Left colon (tissue), 2 donors: ENCODE results near the gene PDXK. TPM values are rescaled to one million over a fixed set of nuclear protein-coding genes. Genes with fewer than 3 reads are reported as not detected.
"Not testable (repeated sequence)": the region's sequence is repeated elsewhere in the genome, so short reads cannot be mapped to it uniquely, and the experiment has no call there.

ENCODE experiments used
- ATAC-seq: fragments of 200-7000 bp; cut with Tn5 transposase; one replicate; pipeline ENCODE4 v1.9.1; 2020; ENCODE audit warnings: mild to moderate bottlenecking, moderate library complexity
- DNase-seq, 2 donors: peaks; one replicate each; pipeline ENCODE4 v3.0.0-alpha.2; 2020
- intact Hi-C, 2 donors: fragments of 100-400 bp; cut with DNase I in 1 of 2; cut with micrococcal nuclease in 1 of 2; formaldehyde crosslinking; loops; one replicate each; pipeline versions ENCODE4 v1.11.2 to v1.14.0; 2022; cut with DNase I, micrococcal nuclease
- long read RNA-seq: library from polyadenylated mRNA; unstranded; transcript quantifications from one replicate; pipeline ENCODE4 v2.0.0, GENCODE V29; 2021
- total RNA-seq, 2 donors: library from RNA; stranded (reverse); fragmentation: NEBNext Ultra II Directional; extraction: Animal tissue kit (Norgen Biotek cat#: 25700); gene quantifications; one replicate each; pipeline ENCODE4 v1.2.1, GENCODE V29; 2021
- donor health status: DM: no; HTN: no; CAD: no.
- donor health status: DM: yes; HTN: yes; CAD: no.

Gene PDXK
- total RNA-seq = 100 to 1,000 TPM; 144 to 188 TPM
- long read RNA-seq, full-length matches to known transcripts = 113 of 181 reads
- long read RNA-seq, partial matches to known transcripts = 5 of 181 reads
- long read RNA-seq, other reads (novel, unspliced or antisense) = 63 of 181 reads

DNA sequence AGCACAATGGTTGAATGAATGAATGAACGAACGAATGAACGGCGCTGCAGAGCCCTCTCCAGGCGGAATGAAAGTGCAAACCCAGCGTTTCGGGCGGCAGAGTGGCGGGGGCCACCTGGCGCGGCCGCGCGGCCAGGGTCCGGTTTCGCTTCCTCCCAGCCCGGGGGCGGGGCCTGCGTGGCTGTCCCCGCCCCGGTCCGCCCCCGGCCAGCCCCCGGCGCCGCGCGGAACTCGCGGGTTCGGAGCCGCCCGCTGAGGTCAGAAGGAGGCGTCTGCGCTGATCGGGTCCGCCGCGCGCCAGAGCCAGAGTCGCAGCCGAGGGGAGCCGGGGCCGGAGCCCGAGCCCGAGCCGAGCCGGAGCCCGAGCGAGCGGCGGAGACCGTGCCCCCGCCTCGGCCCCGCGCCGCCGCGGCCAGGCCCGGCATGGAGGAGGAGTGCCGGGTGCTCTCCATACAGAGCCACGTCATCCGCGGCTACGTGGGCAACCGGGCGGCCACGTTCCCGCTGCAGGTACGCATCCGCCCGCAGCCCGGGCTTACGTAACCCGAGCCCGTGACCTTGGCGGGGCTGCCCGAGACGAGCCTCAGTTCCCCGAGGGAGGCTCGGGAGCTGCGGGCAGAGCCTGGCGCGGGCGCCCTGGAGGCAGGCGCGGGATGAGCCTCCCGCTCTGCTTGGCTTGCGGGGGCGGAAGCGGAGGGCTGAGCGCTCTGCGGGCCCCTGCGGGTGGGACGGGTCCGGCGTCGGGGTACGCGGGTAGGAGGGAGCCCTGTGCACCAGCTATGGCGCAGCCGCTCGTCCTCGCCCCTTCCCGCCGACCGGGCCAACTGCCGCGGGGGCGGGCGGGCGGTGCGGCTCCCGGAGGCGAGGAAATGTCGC lies at the start of gene PDXK:
PDXK (plus strand) TSS at position 258 of the 876 bp plus-strand sequence; CDS start at position 424, 166 bp downstream.
- peak; percentile 81 to 89 for DNase-seq
- intact Hi-C loops = no loop called here

DNA sequence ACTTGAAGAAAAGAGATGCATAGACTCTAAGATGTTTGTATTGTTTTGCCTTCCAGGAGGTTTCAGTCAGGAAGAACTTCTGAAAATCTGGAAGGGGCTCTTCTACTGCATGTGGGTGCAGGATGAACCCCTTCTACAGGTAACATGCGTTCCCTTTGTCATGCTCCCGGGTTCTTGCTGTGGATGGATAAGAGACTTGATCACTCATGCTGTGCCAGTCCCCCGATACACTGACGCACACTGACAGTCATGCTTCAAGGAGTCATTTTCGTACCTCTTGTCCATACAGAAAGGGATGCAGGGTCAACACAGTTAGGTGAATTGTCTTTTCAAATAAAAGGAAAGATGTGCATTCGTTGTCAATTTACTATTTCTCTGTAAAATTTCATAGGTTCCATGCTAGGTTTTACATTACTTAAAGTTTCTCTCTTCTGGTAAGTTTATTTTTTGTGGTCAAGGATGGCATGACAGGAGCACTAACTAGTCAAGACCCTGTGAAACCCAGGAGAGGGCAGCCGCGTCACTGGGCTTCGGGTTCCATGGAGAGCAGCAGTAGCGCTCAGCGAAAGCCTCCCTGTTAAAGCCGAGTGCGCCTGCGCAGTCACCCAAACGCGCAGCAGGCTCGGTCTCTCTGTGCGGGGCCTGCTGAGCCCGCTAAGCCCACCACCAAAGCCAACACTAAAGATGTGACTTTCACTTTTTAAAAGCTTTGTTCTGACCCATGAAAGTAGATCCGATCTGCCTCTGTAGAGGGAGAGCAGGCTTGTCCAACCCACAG lies 48.9 kb upstream of the PDXK start:
- DNase-seq = no peak
- intact Hi-C loops = loop anchor here in 1 of 2 donors (10.0 kb wide), 1 partner anchor 65 kb away; no protein-coding TSS in a partner anchor
- no peak for ATAC-seq

More for the DNA sequence above, at the start of gene PDXK:
- peak; percentile 82 for ATAC-seq

DNA sequence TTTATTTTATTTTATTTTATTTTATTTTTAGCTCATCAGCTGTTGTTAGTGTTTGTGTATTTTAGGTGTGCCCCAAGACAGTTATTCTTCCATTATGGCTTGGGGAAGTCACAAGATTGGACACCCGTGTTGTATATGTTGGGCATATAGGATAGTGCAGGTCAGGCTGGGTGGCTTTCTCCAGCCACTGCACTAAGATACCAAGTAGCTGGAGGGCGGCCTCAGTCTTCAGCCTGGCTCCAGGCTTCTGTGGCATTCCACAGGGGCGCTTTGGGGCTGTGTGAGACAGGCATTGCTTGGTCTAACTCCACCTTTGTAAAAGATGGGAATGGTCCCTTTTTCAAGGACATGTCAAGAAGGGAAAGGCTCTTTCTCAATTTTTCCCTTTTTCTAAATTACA lies 43.1 kb upstream of the PDXK start:
- DNase-seq (no peak), ATAC-seq (no peak)
- intact Hi-C loops = no loop called here

DNA sequence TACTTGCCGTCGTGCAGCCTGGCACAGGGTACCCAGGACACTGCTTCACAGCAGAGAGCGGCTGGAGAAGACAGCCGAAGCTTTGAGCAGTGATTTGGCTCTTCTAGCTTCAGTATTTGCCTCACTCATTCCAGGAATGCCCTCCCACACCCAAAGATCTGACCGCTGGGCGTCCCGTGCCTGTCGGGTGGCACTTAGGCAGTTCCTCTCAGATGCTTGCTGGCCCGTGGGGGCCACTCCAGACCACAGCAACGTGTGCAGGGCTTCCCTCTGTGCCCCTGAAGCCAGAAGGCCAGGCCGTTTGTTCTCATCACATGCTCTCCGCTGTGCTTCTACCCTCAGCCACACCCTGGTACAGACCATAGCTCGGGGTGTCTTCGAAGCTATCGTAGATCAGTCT lies 42.5 kb upstream of the PDXK start:
- no peak for DNase-seq
- ATAC-seq = no peak
- intact Hi-C loops = no loop called here

DNA sequence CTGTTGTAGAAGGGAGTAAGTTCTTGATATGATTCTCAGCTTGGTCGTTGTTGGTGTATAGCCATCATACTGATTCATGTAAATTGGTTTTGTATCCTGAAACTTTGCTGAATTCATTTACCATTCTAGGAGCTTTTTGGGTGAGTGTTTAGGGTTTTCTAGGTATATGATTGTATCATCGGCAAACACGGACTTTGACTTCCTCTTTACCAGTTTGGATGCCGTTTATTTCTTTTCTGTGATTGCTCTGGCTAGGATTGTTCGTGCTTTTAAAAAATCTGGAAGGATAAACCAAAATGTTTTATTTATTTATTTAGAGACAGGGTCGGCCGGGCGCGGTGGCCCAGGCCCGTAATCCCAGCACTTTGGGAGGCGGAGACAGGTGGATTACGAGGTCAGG lies 39.0 kb upstream of the PDXK start:
- DNase-seq (no peak), ATAC-seq (no peak)
- intact Hi-C loops = no loop called here

DNA sequence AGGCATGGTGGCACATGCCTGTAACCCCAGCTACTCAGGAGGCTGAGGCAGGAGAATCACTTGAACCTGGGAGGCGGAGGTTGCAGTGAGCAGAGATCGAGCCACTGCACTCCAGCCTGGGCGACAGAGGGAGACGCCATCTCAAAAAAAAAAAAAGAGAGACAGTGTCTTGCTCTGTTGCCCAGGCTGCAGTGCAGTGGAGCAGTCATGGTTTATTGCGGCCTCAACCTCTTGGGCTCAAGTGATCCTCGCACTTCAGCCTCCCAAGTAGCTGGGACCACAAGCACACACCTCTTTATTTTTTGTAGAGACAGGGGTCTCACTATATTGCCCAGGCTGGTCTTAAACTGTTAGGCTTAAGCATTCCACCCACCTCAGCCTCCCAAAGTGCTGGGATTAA lies 38.5 kb upstream of the PDXK start:
- intact Hi-C loops, ATAC-seq, DNase-seq: not testable (repeated sequence)

DNA sequence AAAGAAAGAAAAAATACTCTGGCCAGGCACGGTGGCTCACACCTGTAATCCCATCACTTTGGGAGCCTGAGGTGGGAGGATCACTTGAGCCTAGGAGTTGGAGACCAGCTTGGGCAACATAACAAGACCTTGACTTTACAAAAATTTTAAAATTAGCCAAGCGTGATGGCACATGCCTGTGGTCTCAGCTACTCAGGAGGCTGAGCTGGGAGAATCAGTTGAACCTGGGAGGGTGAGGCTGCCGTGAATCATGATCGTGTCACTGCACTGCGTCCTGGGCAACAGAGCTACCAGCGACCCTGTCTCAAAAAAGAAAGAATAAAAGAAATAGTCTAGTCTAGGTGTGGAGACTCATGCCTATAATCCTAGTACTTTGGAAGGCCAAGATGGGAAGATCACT lies 37.3 kb upstream of the PDXK start:
- DNase-seq (no peak), ATAC-seq (no peak)
- intact Hi-C loops = no loop called here

DNA sequence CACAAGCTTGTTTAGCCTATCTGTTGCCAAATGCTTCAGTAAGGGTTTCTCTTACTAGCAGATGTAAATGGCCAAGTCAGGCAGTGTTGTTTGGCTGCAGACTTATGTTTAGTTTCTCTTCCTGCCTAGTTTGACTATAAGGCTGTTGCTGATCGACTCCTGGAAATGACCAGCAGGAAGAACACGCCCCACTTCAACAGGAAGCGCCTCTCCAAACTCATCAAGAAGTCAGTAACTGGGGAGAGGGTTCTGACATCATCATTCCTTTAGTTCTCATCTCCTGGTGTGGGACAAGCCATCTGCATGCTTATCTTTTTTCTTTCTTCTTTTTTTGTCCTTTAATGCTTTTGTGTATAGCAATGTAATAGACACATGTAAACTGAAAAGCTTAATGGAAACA lies 34.5 kb upstream of the PDXK start:
- intact Hi-C loops = no loop called here
- DNase-seq = no peak

DNA sequence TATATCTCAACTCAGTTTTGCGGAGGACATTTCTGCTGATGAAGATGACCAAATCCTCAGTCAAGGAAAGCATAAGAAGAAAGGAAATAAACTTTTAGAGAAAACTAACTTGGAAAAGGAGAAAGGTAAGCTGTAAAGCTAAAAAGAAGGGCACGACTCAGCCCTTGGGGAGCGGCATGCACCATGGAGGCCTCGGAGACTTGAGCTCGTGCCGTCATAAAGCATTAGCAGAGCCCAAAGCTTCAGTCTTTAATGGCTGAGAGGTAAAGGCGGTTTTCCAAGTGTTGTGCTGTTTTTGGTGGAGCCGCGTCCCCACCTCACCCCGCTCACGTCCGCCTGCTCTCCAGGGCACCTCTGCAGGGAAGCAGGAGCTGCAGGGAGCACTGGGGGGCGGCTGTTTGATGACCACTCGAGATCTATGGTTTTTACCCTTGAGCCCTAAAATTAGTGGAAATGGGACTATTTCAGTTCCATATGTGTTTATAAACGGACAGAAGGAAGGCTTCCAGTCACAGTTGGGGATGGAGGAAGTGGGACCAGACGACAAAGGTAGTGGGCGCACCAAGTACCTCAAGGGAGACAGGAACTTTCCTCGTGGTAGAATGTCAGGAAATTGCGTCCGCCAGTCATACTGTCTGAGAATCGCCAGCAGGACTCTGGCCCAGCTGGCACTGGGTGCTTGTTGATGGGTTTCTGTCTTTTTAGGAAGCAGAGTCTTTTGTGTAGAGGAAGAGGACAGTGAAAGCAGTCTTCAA lies 31.9 kb upstream of the PDXK start:
- intact Hi-C loops = no loop called here
- no peak for DNase-seq
- no peak for ATAC-seq

More for the DNA sequence above, 34.5 kb upstream of the PDXK start:
- no peak for ATAC-seq

DNA sequence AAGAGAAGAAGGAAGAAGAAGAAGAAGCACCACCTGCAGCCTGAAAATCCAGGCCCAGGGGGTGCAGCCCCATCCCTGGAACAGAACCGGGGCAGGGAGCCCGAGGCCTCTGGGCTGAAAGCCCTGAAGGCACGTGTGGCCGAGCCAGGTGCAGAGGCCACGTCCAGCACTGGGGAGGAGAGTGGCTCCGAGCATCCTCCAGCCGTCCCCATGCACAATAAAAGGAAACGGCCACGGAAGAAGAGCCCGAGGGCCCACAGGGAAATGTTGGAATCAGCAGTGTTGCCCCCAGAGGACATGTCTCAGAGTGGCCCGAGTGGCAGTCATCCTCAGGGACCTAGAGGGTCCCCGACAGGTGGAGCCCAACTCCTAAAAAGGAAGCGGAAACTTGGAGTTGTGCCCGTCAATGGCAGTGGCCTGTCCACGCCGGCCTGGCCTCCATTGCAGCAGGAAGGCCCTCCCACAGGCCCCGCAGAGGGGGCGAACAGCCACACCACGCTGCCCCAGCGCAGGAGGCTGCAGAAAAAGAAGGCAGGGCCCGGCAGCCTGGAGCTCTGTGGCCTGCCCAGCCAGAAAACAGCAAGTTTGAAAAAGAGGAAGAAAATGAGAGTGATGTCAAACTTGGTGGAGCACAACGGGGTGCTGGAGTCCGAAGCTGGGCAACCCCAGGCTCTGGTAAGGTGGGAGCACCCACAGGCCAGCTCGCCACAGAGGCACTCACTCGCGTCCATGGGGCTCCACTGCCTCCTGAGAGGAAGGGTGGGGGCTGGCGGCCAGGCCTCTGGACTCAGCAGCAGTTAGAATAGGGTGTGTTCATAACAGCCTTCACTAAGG lies 31.1 kb upstream of the PDXK start:
- ATAC-seq (peak; percentile 46), DNase-seq (no peak)
- intact Hi-C loops = no loop called here

DNA sequence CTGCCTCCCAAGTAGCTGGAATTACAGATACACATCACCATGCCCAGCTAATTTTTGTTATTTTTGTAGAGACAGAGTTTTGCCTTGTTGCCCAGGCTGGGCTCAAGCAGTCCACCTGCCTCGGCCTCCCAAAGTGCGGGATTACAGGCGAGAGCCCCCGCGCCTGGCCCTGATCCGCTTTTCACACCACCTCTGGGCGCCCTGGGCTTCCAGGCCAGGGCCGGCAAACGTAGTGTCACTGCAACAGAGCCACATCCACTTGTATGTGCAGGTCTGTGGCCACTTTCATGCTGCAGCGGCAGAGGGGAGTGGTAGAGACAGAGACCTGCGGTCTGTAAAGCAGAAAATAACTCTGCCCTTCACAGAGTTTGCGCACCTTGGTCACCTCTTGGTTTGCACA lies 30.0 kb upstream of the PDXK start:
- intact Hi-C loops = no loop called here
- ATAC-seq (no peak), DNase-seq (no peak)

DNA sequence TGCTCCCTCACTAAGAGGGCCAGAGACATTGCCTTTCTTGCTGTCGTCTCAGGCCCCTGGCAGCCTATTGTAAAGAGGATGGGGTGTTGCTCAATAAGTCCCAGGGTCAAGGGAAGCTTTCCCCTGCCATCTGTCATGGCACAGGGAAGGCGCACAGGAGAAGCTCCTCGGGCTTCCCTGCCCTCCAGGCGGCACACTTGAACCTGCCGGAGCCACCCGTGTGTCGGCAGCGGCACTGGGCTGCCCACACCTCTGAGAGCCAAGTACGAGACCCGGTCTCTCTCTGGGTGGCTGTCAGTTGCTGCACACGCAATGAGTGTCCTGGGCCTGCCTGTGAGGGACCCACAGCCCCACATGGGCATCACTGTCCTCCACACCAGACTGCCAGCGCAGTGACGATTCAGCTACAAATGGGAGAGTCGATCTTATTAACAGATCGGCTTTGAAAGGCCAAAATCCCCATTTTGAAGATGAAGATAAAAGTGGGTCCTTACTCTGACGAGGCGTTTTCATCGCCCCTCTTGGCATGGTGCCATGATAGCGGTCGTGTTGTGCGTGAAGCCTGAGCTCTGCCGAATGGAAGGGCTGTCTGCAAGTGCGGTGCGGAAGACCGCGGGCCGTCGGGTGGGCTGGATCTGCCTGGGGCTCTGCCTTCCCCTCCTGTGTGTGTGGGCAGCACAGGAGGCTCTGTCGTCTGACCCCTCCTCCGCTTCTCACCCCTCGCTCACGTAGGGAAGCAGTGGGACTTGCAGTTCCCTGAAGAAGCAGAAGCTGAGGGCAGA lies 29.2 kb upstream of the PDXK start:
- DNase-seq (no peak), ATAC-seq (no peak)
- intact Hi-C loops = no loop called here

DNA sequence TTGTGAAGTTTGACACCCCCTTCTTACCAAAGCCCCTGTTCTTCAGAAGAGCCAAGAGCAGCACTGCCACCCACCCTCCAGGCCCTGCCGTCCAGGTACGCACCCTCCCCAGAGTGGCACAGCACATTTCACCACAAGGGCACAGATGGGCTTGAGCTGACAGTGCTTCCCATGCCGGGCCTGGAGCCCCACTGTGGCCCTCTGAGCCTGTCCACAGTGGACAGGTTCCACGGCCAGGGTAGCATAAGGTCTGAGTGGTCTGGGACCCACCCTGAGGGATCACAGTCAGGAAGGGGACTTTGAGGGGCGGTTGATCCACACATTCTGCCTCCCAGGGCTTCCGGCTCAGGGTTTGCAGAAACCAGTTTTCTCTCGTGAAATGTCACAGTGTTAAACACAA lies 28.6 kb upstream of the PDXK start:
- DNase-seq (no peak), ATAC-seq (no peak)
- intact Hi-C loops = no loop called here

DNA sequence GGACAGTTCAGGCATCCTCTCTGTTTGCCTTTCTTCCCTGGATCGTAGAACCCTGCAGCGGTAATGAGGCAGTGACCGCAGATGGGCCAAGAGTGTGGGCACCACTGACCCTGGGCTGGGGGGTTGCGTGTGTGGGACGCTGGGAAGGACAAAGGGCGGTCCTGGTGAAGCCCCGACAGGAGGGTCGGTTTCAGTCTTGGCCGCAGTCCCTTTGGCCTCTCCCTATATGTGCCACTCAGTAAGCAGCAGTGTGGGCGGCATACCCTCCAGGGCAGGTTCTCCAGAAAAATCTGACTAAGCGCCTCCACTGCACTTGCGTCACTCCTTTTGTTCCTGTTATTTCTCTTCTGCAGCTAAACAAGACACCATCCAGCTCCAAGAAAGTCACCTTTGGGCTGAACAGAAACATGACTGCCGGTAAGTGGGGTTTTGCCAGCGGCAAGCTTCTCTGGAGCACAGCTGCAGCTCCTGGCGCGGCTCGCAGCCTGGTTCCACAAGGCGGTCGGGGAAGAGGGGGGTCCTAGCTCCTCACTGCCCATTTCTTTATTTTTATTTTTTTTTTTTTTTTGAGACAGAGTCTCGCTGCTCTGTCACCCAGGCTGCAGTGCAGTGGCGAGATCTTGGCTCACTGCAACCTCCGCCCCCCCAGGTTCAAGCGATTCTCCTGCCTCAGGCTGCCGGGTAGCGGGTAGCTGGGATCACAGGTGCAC lies 27.7 kb upstream of the PDXK start:
- no peak for ATAC-seq
- intact Hi-C loops = no loop called here
- DNase-seq = no peak

DNA sequence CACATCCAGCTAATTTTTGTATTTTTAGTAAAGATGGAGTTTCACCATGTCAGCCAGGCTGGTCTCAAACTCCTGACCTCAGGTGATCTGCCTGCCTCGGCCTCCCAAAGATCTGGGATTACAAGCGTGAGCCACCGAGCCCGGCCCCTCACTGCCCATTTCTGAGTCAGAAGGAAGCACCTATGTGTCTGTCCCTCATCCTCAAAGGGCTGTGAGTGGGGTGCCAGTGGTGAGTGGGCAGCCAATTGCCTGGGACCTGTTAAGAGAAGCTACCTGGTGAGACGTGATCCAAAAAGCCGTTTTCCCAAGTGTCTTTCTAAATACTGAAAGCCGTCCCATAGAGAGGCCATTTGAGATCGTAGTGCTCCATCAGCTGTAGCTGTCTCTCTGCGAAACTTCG lies 27.1 kb upstream of the PDXK start:
- no peak for ATAC-seq
- intact Hi-C loops = no loop called here
- no peak for DNase-seq

DNA sequence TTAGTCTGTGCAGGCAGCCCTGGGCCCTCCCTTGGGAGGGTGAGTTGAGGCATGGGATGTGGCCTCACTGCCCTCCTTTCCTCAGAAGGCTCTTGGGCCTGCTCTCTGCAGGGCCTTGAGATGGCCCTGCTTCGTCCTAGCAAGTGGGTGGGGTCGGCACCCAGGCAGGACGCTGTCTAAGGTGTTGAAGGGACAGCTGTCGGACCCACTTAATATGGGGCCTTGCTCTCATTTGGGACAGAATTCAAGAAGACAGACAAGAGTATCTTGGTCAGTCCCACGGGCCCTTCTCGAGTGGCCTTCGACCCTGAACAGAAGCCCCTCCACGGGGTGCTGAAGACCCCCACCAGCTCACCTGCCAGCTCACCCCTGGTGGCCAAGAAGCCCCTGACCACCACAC lies 26.0 kb upstream of the PDXK start:
- no peak for DNase-seq
- ATAC-seq = no peak
- intact Hi-C loops = no loop called here

DNA sequence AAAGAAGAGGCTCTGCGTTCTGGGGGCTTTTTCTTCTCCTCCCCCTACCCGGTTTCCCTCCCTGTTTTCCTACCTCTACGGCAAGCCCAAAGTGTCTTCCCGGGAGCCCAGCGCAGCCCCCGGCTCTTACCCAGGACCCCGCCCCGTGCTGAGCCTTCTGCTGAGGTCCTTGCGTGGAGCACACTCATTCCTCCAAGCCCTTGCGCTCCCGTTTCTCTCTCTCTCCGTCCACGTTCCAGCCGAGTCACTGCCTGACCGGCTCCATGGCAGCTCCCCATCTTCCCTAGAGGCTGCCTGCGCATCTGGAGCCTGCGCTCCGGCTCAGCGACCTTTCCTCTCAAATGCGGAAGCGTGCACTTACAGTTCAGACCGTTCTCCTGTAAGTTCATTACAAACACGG lies 24.9 kb upstream of the PDXK start:
- ATAC-seq = no peak
- intact Hi-C loops = no loop called here
- no peak for DNase-seq
